HCT116 (cell line): ENCODE data around the gene ASB10.

ENCODE experiments used
- ATF3 ChIP-seq: IDR thresholded peaks from 2 replicates; pipeline ENCODE4 v1.6.1; 2012
- CTCF ChIP-seq, 3 experiments: fragments of 200-600 bp in 1 of 3; sonication (generic) in 1 of 3; IDR thresholded peaks in 2 of 3; conservative IDR thresholded peaks in 1 of 3; 2 replicates each; pipeline ENCODE4 v1.5.1; 2012 to 2017; ENCODE audit warnings: low read depth in 2 of 3, low read length in 2 of 3, antibody characterized with exemption in 1 of 3, borderline replicate concordance in 1 of 3, control low read depth in 1 of 3, mild to moderate bottlenecking in 1 of 3, mixed read lengths in 1 of 3, mixed run types in 1 of 3, moderate library complexity in 1 of 3; ENCODE audit not compliant: insufficient read depth in 1 of 3

DNA sequence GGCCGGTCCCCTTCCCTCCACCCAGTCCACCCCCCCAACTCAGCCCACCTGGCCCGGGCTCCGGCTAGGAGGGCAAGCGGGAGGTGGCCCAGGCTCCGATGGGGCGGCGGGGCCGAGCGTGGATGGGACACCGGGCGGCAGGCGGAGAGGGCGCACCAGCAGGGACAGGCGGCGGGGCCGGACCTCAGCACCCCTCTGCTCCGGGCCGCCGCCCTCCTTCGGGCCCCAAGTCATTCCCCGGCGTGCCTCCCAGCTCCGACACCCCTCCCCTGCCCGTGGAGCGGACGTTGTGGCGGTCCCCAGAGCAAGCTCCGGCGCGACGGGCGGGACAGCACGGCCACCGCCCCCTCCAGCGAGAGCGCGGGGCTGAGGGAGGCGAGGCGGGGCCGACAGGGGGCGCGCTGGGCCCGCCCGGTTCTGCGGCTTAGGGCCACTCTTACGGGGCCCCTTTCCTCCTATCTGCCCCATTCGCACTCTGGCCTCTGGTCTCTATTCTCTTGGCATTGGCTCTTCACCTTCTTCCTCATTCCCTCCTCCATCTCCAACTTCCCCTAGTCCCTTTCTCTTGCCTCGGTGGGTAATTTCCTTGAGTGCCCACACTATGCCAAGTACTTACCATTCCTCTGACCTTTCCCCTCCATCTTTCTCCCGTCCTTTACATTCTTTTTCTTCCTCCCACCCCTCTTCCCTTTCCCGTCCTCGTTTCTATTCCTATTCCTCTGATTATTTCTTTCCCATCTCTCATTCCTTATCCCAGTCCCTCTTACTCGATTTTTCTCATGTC lies 18.9 kb downstream of the ASB10 start:
- TF ChIP-seq CTCF (IDR thresholded peaks at IDR 0.05 in 2 of 3, conservative IDR thresholded peaks at IDR 0.05 in 1 of 3; ENCODE audit: borderline replicate concordance in 1 of 3, insufficient read depth in 1 of 3, low read depth in 2 of 3, low read length in 2 of 3) (peak; percentile 75 to 90 (median 76)), ATF3 (no peak; the same call in 1 of the 2 replicates)
